GM12872 (cell line): Measurements from ENCODE around the gene PTPRT.

Experiments
- TF ChIP-seq, protein P1 (sequence below): IDR thresholded peaks from 3 replicates; pipeline ENCODE4 v1.5.1; 2011; ENCODE audit warnings: low read depth, mild to moderate bottlenecking, low read length, moderate library complexity; ENCODE audit not compliant: insufficient read depth

Gene PTPRT

DNA sequence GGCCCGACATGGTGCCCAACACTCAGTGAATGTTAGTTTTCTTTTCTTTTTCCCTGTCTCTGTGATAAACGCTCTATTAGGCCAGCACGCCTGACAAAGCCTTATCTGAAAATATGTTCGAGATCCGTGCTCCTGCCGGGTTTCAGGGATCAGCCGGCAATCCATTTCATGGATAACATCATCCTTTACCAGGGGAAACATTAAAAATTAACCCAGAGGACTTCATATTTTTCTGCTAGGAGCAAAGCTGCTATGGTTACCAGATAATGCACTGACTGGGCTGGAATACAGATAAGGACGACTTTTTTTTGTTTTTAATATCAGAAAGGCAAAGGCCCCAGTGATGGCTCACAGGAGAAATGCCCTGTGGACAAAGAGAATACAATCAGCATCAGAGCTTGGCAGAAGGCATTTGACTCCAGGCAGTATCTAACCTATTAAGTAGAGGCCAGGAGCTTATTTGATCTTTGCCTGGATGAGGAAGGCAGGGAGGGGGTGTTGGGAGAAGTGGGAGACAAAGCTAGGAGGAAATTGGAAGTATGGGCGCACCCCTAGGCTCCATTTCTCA is 1089.5 kb downstream of the PTPRT start:
- TF ChIP-seq, protein P1, sequence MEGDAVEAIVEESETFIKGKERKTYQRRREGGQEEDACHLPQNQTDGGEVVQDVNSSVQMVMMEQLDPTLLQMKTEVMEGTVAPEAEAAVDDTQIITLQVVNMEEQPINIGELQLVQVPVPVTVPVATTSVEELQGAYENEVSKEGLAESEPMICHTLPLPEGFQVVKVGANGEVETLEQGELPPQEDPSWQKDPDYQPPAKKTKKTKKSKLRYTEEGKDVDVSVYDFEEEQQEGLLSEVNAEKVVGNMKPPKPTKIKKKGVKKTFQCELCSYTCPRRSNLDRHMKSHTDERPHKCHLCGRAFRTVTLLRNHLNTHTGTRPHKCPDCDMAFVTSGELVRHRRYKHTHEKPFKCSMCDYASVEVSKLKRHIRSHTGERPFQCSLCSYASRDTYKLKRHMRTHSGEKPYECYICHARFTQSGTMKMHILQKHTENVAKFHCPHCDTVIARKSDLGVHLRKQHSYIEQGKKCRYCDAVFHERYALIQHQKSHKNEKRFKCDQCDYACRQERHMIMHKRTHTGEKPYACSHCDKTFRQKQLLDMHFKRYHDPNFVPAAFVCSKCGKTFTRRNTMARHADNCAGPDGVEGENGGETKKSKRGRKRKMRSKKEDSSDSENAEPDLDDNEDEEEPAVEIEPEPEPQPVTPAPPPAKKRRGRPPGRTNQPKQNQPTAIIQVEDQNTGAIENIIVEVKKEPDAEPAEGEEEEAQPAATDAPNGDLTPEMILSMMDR, result no peak

DNA sequence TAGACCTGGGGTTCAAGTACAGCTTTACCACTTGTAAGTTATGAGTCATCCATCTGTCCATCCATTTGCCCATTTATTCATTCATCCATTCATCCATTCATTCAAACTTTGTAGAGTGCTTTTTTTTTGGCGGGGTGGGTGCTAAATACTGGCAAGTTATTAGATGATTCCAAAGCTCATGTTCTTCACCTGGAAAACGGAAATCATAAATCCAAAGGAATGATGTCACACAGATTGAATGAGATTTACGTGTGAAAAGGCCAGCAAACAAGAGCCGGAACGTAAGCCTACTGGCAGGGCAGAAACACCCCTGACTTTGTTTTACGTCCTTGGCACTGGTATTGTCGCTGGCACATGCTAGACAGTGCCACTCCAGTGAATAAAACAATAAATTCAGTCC is 1090.6 kb downstream of the PTPRT start:
- TF ChIP-seq, protein P1, result no peak

DNA sequence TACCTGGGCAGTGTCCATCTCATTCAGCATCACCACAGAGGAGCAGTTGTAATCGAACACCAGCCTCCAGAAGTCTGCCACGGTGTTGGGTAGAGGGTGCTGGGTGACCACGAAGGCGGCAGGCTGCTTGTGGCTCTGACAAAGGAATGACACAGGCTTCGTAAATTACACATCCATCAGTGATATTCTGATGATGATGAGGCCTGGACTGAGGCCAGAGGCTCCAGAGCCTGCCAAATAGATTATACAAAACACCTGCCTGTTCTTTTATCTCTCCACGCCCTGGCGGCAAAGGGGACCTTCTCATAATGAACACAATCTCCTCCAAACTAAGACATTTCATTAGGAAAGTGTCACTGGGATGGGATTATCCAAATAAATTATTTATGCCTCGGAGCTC is 1091.3 kb downstream of the PTPRT start:
- TF ChIP-seq, protein P1, result no peak

DNA sequence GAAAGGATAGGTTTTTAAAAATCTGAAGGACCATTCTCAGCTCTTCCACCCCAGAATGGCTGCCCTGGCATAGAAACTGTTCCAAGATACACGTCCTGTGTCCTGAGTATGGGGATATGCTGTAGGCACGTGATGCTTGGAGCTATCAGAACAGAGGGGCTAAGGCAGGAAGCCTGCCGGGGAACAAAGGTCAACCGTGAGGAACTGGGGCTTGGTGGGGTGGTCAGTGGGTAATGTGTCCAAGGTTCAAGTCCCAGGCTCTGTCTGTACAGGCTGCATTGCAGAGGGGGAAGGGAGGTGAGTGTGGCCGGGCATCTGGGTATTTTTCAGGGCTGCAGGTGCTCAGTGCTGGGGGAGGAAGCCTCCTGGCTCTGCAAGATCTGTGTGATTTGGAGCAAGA is 1092.0 kb downstream of the PTPRT start:
- TF ChIP-seq, protein P1, result no peak

DNA sequence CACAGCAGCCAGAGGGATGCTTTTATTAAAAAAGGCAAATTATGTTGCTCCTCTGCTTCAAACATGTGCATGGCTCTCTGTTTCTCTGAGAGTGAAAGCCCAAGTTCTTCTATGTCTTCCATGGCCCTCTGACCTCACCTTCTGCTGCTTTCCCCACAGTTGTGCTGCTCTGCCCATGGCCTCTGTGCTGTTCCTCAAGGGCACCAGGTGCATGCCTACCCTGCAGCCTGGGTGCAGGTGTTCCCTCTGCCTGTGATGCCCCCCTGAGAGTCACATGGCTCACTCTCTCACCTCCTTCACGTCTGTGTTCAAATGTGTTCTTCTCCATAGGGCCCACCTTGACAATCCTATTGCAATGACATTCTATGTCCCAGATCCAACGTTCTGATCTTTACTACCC is 1094.5 kb downstream of the PTPRT start:
- TF ChIP-seq, protein P1, result no peak

DNA sequence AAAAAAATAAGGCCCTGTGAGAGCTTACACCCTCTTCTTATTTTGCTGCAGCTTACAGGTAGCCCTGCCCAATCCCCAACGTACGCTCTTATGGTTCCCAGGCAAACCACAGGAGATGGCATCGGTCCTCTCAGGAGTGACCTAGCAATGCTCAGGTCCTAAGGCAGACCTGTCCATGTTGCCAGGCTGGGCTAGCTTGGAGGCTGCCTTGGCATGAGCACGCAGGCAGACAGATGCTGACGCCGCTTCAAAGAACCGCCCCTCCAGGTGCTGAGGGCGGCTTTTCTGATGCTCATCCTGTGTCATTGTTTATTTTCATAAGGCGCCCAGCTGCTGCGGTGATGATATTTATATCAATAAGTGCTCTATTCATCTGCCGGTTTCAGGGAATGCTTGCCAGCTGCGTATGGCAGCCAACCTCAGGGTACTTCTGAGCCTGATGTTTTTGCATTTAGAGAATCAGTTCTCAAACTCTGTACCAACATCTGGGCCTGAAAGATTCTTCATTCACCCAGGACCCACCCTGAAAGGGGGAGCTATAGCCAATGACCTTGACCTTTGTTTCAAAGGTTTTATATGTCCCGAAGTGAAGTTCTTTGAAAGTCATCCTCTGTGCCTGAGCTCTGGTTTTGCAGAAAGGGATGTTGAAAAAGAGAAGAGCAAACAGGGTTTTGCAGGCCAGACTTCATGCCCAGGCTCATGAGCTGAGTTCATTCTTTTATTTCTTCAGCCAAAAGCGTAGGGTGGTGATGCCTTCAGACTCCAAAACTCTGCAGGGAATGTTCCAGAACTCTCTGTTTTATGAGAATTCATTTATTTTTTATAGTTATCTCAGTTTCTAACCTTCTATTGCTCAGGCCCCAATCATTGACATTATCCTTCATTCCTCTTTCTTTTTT is 1095.9 kb downstream of the PTPRT start:
- TF ChIP-seq, protein P1, result no peak

DNA sequence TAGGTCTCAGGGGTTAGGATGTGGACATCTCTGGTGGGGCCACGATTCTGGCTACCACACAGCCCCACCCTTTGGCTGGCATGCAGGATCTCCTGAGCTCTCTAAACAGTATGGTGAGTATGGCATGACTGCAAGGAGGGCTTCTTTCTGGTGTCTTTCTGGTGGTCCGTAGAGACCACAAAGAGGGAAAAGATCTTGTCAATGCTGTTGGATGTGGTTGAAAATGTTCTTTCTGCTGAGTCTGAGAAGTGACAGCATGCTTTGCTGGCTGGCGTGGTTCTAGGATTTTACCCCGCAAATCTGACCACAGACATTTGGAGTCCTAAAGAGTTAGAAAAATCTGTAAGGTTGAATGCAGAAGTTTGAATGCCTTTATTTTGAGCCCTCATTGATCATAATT is 1096.7 kb downstream of the PTPRT start:
- TF ChIP-seq, protein P1, result no peak
